A673 (cell line): Measurements from ENCODE around the gene HS3ST3A1. TPM values are rescaled to one million over a fixed set of nuclear protein-coding genes. Genes with fewer than 3 reads are reported as not detected.

Source experiments
- BruUV-seq: library from RNA; stranded (reverse); fragments of 400-500 nt; replicated peaks from 2 replicates; lab custom pipeline; 2021; lab: Mats Ljungman, UMichigan
- CTCF ChIA-PET: fragments of 300-600 bp; sonication (Branson Sonifier 250); formaldehyde crosslinking; loops from one replicate; lab custom pipeline; 2022; ENCODE audit warnings: antibody characterized with exemption; lab: Charles Lee
- POLR2A ChIA-PET: fragments of 300-600 bp; sonication (Branson Sonifier 250); formaldehyde crosslinking; loops from one replicate; lab custom pipeline; 2022; ENCODE audit warnings: antibody characterized with exemption; ENCODE audit not compliant: low non-redundant PET; lab: Charles Lee
- DNase-seq: peaks from one replicate; pipeline ENCODE4 v3.0.0-alpha.2; 2015; ENCODE audit warnings: low spot score
- H3K27ac ChIP-seq: fragments of 200-600 bp; sonication (generic); 2 replicates; pipeline ENCODE4 v1.5.1; 2016; ENCODE audit warnings: mixed run types, low read depth, mild to moderate bottlenecking, mixed read lengths, antibody characterized with exemption, low read length; ENCODE audit not compliant: poor library complexity, severe bottlenecking
- H3K27me3 ChIP-seq: fragments of 200-600 bp; sonication (generic); replicated peaks from 2 replicates; pipeline ENCODE4 v1.6.1; 2017; ENCODE audit warnings: mixed run types, low read depth, mild to moderate bottlenecking, mixed read lengths, antibody characterized with exemption, low read length; ENCODE audit not compliant: insufficient read depth, poor library complexity
- H3K36me3 ChIP-seq: fragments of 200-600 bp; sonication (generic); 2 replicates; pipeline ENCODE4 v1.6.1; 2016; ENCODE audit warnings: mixed run types, mild to moderate bottlenecking, mixed read lengths, antibody characterized with exemption, low read length; ENCODE audit not compliant: insufficient read depth, poor library complexity, severe bottlenecking
- H3K4me1 ChIP-seq: fragments of 200-600 bp; sonication (generic); 2 replicates; pipeline ENCODE4 v1.6.1; 2017; ENCODE audit warnings: mixed run types, mild to moderate bottlenecking, mixed read lengths, antibody characterized with exemption, low read length; ENCODE audit not compliant: insufficient read depth, poor library complexity, severe bottlenecking
- H3K4me3 ChIP-seq: fragments of 200-600 bp; sonication (generic); 2 replicates; pipeline ENCODE4 v1.5.1; 2016; ENCODE audit warnings: low read depth, mixed run types, mild to moderate bottlenecking, mixed read lengths, low read length; ENCODE audit not compliant: poor library complexity, severe bottlenecking
- H3K9me3 ChIP-seq: fragments of 200-600 bp; sonication (generic); 2 replicates; pipeline ENCODE4 v1.6.1; 2016; ENCODE audit warnings: mixed run types, low read depth, mild to moderate bottlenecking, mixed read lengths, antibody characterized with exemption, low read length; ENCODE audit not compliant: poor library complexity, severe bottlenecking
- CTCF ChIP-seq: fragments of 300-800, 200-600 bp; sonication (generic); conservative IDR thresholded peaks from 2 replicates; pipeline ENCODE4 v1.5.1; 2017; ENCODE audit warnings: low read depth, mild to moderate bottlenecking, antibody characterized with exemption, low read length, moderate library complexity, mixed read lengths
- EZH2 ChIP-seq: fragments of 200-600 bp; sonication (generic); IDR thresholded peaks from 2 replicates; pipeline ENCODE4 v1.6.1; 2017; ENCODE audit warnings: borderline replicate concordance, low read depth, mild to moderate bottlenecking, mixed read lengths, antibody characterized with exemption, low read length; ENCODE audit not compliant: poor library complexity, severe bottlenecking
- intact Hi-C: fragments of 100-400 bp; cut with micrococcal nuclease; formaldehyde crosslinking; loops from one replicate; pipeline ENCODE4 v1.10.0; 2022; ENCODE audit not compliant: unreplicated experiment
- total RNA-seq: library from RNA; stranded (reverse); gene quantifications from 2 replicates; pipeline ENCODE4 v1.2.3, GENCODE V29; 2021

HS3ST3A1 gene
- total RNA-seq, 1 experiment from 2014 or later = not detected

DNA sequence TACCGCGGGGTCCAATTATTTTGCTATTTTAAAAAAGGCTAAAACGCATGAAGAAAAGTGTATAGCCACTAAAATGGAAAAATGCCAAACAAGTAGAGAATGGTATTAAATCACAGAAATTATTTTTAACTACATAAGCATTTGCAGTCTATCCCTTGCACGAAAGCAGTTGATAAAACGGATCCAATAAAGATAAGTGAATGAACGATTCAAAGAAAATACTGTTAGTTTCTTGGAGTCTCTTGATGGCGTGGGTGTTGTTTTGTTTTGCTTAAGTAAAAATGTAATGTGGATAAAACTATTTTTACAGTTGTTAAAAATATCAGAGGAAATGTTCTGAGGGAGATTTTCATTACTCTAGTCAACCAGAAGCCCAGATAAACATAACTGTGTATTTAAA is 9.3 kb downstream of the HS3ST3A1 start:
- H3K4me3 ChIP-seq = no peak overlapping the region
- no peaks in the 10 kb centered on the region for H3K36me3 ChIP-seq
- H3K4me1 ChIP-seq = no peaks in the 10 kb centered on the region
- POLR2A ChIA-PET = no interaction called here
- no peak for DNase-seq
- TF ChIP-seq CTCF (no peak), EZH2 (no peak)
- intact Hi-C loops = loop anchor here (10.0 kb wide), 3 partner anchors 52 to 1912 kb away; no protein-coding TSS in a partner anchor
- peaks cover 6% of the 10 kb centered on the region for H3K27me3 ChIP-seq
- no peak overlapping the region for H3K27ac ChIP-seq
- no peaks in the 10 kb centered on the region for H3K9me3 ChIP-seq
- no TSS peak for BruUV-seq
- CTCF ChIA-PET = no interaction called here

GRCh38 chr17:13590441-13590840 is 11.3 kb downstream of the HS3ST3A1 start:
- CTCF ChIA-PET = interaction anchor here (0.7 kb wide), 1 partner anchor 8 kb away, joined by 3 read pairs; no protein-coding TSS in a partner anchor
- TF ChIP-seq CTCF = no peak
- TF ChIP-seq EZH2 = no peak
- DNase-seq = no peak
- H3K9me3 ChIP-seq = no peaks in the 10 kb centered on the region
- H3K4me3 ChIP-seq = no peak overlapping the region
- no peak overlapping the region for H3K27ac ChIP-seq
- H3K4me1 ChIP-seq = no peaks in the 10 kb centered on the region
- POLR2A ChIA-PET = no interaction called here
- BruUV-seq = no TSS peak
- no peaks in the 10 kb centered on the region for H3K36me3 ChIP-seq
- H3K27me3 ChIP-seq = peaks cover 4% of the 10 kb centered on the region
- intact Hi-C loops = loop anchor here (10.0 kb wide), 3 partner anchors 54 to 1914 kb away; no protein-coding TSS in a partner anchor

- Histone ChIP-seq H3K27ac (no peak overlapping the region), H3K36me3 (no peaks in the 10 kb centered on the region), H3K27me3 (no peaks in the 10 kb centered on the region), H3K4me1 (no peaks in the 10 kb centered on the region), H3K4me3 (no peak overlapping the region), H3K9me3 (no peaks in the 10 kb centered on the region)
- ChIA-PET CTCF (no interaction called here), POLR2A (no interaction called here)
- no peak for TF ChIP-seq EZH2
- TF ChIP-seq CTCF = no peak
- intact Hi-C loops = loop anchor here (10.0 kb wide), 3 partner anchors 55 to 1915 kb away; no protein-coding TSS in a partner anchor
- no peak for DNase-seq
- no TSS peak for BruUV-seq
Observed at GRCh38 chr17:13589658-13590057, 12.1 kb downstream of the HS3ST3A1 start.
